Measurements from ENCODE around the gene ACAT1.

DNA sequence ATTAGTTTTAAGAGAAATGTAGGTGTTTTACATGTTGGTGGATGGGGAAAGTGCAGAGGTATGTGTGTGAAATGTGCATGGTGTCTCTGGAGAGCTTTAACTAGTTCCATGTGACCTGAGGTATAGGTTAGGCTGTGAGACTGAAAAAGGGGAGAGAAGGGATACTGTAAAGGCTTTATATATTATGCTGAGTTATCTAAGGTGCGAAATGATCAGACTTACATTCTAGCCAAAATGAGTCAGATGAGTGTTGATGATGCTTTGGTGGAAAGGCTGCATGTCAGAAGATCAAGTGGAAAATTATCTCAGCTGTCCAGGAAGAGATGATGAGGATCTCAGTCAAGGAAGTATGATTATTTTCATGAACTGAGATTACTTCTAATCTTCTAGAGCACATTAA, 15.8 kb downstream of the ACAT1 start:
- TF ChIP-seq, protein P1, sequence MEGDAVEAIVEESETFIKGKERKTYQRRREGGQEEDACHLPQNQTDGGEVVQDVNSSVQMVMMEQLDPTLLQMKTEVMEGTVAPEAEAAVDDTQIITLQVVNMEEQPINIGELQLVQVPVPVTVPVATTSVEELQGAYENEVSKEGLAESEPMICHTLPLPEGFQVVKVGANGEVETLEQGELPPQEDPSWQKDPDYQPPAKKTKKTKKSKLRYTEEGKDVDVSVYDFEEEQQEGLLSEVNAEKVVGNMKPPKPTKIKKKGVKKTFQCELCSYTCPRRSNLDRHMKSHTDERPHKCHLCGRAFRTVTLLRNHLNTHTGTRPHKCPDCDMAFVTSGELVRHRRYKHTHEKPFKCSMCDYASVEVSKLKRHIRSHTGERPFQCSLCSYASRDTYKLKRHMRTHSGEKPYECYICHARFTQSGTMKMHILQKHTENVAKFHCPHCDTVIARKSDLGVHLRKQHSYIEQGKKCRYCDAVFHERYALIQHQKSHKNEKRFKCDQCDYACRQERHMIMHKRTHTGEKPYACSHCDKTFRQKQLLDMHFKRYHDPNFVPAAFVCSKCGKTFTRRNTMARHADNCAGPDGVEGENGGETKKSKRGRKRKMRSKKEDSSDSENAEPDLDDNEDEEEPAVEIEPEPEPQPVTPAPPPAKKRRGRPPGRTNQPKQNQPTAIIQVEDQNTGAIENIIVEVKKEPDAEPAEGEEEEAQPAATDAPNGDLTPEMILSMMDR (IDR thresholded peaks at IDR 0.05) = no peak
- TF ChIP-seq POLR2AphosphoS5 (IDR thresholded peaks at IDR 0.05) = no peak

All from upper lobe of left lung (tissue), 4 donors.